GM18511 (cell line): Measurements from ENCODE around the gene QDPR.
"Not testable (repeated sequence)": the region's sequence is repeated elsewhere in the genome, so short reads cannot be mapped to it uniquely, and the experiment has no call there.

Source experiments
- ATAC-seq: cut with Tn5 transposase; IDR thresholded peaks from one replicate; pipeline ENCODE4 v1.9.1; 2021; ENCODE audit warnings: mild to moderate bottlenecking, moderate library complexity; ENCODE audit not compliant: unreplicated experiment

The QDPR gene

DNA sequence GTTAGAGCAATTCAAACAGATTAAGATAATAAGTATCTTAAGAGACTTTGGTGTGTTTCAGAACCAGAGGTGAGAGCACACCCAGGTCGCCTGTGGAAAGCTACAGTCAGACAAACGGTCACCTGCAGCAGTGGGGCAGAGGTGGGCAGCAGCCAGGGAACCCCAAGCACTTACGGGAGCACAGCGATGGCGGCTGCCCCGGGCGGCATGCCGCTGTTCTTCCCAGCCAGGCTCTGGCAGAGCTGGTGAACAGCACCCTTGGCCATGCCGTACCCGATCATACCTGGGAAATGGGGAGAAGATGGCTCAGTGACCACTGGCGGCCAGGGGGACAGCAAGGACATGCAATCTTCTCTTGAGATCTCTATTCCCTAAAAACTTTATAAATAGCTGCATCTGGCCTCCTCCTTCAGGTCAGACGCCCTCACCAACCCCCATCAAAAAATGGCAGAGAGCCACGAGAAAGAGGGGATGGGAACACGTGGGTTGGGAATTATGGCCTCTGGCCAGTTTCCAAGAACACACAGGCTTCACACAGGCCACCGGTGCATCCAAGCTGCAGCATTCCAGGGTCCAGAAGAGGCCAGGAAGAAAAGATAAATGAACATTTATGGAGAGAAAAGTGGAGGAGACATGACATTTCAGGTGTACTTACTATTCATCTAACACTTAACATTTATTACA lies 19.7 kb downstream of the QDPR start:
- no peak for ATAC-seq

DNA sequence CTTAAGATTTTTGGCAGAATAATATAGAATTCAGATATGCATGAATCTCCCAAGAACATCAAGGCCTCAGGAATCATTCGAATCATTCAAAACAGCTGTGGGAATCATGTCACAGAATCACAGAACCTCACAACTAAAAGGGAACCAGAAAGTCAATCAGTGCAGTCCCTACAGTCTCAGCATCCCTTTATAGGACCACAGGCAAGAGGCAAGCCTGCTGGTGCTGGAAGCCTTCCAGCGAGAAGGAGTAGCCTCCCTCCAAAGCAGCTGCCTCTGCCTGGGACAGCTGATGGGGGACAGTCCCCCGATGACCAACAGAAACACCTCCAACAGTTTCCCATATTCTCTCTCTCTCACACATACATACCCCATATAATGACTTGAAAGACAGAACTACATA lies 20.7 kb downstream of the QDPR start:
- no peak for ATAC-seq

DNA sequence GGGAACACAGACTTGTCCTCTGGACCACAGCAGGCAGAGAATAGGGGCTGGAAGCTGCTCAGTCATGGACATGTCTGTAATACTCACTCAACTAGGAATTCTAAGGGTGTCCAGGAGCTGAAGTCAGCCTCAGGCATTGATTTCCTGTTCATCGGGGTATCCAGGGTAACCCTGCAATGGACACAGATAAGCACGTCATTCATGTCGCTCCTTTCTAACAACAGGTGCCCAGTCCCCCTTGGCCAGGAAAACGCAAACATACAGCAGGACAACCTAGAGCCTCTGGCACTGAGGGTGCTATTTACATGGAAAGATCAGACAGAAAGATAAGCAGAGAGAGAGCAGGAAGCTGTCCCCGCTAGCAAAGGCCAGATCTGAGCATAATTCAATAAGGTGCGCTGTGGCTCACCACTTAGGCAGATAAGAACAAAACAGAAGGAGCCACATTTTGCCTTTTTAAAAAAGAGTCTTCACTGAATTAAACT lies 21.3 kb downstream of the QDPR start:
- ATAC-seq = no peak

DNA sequence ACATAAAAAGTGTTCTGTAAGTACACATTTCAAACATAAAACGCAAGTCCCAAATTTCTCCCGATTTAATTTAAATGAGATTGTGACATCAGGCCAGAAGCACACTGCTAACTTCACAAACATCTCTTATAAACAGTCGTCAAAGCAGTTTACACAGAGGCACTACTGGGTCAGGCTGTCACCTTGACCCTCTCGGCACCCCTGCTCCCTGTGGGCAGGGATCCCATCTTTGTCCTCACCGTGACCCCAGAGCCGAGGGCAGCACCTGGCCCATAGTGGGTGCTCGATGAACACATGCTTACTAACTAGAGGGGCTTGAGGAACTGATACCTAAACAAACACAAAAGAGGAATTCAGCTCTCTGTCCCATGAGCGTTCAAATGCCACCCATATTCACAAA lies 22.2 kb downstream of the QDPR start:
- no peak for ATAC-seq

DNA sequence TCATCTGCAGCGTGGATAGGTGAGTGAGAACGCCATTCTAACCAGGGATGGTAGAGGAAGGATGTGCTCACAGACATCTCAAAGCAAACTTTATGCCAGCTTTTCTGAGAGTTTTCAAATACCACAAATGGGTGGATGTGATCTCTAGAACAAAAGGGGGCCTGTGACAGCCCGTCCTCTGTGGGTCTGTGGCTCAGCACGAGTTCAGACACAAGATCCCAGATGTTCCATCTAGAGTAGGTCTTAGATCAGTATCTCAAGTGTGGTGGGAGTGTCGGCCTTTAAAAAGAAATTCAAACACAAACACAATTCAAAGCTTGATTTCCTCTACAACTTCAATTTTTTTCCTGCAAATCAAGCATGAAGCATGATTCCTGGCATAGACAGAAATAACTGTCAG lies 22.8 kb downstream of the QDPR start:
- ATAC-seq = no peak

DNA sequence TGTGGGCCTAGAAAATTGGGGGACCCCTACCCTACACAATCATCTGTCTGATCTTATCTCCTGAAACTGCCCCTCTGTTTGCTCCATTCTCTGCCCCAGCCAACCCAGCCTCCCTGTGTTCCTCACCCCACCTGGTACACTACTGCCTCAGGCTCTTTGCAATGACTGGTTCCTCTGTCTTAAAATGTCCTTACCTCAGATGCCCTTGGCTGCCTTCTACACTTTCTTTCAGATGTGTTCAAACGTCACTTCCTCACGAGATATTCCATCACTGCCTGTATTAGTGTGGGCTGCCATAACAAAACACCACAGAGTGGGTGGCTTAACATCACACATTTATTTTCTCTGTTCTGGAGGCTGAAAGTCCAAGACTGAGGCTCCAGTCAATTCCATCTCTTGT lies 29.2 kb downstream of the QDPR start:
- ATAC-seq = no peak

DNA sequence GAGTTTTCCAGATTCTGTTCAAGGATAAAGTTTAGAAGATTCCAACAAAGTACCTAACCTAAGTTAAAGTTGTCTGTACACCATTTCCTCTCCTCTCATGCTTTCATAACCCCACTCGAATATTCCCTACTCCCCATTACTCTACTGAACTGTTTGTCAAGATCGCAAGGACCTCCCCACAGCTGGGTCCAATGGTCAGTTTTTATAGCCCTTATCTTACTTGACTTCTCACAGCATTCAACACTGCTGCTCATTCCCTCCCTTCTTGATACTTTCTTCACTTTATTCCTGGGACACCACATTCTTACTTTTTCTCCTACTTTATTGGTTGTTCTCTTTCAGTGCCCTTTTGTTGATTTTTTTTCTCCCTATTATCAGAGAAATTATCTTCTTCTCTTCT lies 30.9 kb downstream of the QDPR start:
- ATAC-seq = no peak

DNA sequence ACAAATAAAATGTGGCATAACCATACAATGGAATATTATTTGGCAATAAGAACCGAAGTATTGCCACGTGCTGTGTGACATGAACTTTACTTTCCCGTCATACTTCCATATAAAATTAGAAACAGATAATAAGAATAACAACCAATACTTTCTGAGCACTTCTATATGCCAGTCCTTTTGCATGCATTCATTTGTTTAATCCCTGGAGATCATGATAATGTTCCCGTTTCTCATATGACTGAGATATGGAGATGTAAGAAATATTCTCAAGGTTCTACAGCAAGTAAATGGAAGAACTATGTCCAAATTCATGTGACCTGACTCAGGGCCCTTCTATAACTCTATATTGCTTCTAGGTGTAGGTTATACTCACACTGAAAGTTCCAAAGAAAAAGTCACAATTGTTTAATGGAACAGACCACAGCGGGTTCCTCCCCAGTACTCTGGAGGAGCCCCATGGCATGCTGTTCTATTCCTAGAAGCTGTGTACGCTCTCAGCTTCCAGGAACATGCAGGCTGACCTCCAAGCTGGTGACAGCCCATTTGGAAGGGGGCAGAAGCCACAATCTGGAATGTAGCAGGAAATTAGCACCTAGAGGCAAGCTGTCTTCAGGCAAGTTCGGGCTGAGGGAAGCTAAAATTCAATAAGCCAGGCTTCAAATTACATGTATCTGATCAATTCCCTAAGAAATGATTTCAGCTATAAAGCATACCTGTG lies 31.5 kb downstream of the QDPR start:
- ATAC-seq = no peak

DNA sequence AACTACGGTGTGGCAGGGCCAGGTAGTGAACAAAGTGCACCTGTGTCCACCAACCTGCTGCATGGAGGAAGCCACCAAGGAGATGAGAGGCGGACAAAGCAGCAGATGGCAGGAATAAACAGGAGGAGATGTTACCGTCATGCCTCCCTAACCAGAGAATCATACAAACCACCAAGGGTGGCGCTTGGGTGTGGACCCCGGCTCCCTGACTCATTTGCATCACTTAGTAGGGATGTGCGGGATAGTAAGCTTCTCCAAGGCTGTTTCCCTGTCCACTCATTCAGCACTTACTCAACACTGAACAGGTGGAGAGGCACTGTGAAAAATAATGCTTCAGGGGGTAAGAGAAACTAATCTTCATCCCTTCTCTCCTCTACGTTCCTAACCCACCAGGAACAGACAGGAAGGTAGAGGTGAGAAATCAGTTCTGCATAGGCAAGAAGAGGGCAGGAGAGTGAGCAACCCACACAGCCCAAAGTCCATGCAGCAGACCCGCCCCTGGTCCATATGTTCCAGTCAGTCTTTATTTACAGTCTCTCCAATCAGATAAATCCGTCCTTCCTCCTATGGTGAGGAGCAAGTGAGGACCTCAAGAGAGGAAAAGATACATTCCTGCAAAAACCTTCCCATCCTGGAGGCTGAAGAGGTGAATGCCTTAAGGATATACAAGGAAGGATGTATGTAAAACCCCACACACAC lies 34.0 kb downstream of the QDPR start:
- no peak for ATAC-seq

DNA sequence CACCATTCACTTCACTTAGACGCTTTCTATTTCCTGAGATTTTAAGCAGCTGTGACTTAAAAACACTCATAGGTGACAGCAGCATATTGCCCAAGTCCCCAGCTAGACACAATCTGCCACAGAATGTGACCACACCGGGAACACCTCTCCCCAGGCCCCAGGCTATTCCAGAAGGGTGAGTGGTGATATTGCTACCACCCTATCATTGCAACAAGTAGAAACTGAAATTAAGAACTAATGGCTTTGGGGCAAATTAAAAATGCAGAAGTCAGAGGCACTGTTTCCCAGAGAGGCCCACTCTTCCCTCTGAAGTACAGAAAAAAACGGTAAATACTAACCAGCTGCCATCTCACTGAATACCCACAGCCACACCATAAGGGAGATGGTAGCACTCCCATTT lies 35.0 kb downstream of the QDPR start:
- no peak for ATAC-seq

DNA sequence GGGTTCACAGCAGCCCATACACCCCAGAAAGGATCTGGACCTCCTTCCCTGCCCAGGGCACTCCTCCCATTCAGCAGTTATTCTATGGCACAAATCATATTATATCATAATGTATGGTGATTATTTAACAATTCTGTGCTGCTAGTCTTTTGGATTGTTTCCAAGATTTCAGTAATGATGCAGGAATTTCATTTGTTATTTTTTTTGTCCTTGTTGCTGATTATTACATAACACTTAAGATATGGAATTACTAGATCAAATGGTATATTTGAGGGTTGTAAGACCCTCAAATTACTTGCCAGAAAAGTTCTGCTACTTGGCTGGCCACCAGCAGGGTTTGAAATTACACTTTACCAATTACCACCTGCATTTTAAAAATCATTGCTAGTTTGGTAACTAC lies 36.4 kb downstream of the QDPR start:
- no peak for ATAC-seq

DNA sequence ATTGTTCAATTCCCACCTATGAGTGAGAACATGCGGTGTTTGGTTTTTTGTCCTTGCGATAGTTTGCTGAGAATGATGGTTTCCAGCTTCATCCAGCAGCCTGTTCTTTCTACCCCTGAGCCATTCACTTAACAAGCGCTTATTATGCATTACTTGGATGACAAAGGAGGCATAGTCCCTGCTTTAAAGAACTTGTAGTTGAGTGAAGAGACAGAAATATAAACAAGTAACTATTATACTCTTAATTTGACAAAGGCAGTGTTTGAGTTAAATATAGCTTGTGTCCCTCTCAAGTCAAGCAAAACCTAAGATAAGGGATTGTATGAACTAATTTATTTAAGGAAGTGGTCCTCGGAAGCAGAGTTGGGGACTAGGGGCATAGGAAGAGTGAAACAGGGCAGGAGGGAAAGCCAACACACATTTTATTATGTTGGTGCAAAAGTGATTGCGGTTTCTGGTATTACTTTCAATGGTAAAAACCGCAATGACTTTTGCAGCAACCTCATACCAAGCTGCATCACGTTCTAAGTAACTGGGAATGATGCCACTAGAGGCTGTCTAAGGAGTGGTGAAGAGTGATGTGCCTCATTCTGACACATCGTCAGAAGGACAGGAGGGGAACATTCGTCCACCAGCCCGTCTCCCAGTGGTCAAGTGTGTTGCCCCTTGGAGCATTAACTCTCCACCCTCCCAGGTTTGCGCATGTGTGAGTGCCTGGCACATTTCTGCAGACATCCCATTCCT lies 41.8 kb downstream of the QDPR start:
- ATAC-seq = no peak

DNA sequence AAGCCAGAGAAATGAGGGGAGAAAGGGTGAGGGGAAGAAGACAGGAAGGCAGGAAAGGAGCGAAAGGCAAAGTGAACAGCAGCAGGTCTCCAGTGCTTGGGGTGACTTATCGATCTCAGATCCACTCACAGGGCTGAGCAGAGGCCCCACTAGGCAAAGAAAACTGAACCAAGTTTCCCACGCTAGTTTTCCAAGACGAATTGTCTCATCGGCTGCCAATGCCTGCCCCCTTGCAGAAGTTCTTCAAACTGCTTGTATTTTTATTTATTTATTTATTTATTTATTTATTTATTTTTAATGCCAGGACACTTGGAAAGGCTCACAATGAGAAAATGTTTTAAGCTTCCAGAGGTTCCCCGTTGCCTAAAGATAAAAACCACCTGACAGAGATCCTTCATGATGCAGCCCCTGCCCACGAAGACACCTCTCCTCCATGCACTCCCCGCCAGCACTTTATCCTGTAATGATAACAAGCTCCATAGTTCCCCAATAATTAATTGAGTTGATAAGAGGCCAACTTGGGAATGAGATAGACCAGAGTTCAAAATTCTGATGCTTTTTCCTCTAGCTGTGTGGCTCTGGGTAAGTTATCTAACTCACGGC lies 43.2 kb downstream of the QDPR start:
- no peak for ATAC-seq

DNA sequence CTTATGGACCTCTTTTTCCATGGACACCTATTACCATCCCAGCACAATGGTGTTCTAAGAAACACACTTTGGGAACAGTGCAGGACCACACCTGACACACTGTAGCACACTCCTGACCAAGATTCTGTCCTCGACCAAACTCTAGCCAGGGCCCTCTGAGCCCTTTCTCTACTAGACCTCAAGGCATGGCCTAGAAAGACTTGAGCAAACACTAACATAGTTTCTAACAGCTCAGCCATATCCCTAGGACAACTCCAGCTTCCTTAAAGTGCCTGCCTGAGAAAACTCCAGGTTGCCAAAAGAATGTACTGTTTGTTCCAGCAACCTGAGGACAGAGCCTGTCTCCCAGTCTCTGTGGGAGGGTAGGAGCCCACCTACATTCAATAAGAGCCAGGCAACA lies 48.3 kb downstream of the QDPR start:
- no peak for ATAC-seq

DNA sequence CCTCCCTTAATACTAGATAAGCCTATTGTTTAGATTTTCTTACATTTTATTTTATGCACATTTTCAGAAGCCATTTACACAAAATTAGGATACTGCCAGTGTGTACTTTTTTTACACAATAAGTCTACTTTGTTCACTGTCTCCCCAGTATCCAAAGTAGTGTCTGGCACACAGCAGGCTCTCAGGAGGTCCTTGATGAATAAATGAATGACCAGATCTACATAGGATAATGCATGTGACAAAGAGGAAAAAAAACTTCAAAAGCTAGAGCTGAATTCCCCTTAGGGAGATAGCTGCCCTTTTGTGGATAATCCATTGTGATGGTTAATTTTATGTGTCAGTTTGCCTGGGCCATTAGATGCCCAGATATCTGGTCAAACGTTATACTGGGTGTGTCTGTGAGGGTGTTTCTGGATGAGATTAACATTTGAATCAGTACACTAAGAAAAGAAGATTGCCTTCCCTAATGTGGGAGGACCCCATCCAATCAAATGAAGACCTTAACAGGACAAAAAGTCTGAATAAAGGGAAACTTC lies 61.6 kb downstream of the QDPR start:
- no peak for ATAC-seq

DNA sequence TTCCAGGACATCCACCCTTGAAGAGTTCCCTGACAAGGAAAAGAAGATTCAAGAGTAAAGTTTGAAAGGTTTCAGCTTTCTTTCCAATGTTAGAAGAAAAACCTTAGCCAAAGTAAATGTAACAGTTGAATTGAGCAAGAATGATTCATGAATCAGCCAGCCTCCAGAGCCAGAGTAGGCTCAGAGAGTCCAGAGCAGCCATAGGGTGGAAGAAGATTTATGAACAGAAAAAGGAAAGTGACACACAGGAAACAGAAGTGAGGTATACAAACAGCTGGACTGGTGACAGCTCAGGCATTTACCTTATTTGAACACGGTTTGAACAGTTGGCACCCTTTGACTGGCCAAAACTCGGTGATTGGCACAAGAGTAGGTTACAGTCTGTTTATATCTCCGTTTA lies 63.2 kb downstream of the QDPR start:
- no peak for ATAC-seq

DNA sequence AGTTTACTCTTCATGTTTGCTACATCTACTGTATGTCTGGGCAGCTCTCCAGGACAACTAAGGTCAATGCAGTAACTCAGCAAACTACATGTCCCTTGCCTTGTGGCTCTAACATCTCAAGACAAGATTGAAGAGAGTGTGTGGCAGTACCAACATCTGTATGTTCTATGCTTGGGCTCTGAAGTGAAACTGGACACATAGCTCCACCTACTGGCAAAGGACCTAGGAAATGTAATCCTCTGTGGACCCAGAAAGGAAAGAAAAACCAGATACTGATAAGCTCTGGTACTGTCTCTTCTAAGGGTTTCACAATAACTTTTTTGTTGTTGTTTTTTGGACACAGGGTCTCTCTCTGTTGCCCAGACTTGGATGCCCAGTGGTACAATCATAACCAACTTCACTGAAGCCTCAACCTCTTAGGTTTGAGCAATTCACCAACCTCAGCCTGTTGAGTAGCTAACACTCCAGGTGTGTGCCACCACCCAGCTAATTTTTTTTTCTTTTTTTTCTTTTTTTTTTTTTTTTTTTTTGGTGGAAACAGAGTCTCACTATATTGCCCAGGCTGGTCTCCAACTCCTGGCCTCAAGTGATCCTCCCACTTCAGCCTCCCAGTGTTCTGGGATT lies 64.1 kb downstream of the QDPR start:
- ATAC-seq = peak; percentile 98

DNA sequence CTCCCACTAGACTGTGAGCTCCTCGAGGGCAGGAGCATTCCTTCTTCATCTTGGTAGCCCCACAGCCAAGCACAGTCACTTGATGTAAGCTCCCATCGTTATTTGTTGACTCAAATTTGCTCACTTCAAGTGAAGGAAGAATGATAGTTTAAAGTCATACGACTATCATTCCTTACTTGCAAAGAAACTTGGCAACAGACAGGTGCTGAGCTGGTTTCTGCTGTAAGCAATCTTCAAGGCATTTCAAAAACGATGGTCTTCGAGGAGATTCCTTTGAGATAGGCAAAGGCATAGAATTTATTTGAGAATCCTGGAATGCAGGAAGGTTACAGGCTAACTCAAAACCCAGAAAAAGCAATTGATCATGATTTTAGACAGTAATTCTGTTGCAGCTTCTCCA lies 64.8 kb downstream of the QDPR start:
- ATAC-seq = no peak

DNA sequence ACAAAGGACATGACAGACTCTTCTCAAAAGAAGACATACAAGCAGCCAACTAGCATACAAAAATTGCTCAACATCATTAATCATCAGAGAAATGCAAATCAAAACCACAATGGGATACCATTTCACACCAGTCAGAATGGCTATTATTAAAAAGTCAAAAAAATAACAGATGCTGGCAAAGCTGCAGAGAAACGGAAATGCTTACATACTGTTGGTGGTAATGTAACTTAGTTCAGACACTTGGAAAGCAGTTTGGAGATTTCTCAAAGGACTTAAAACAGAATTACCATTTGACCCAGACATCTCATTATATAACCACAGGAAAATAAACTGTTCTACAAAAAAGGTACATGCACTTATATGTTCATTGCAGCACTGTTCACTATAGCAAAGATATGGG lies 69.4 kb downstream of the QDPR start:
- ATAC-seq = not testable (repeated sequence)

DNA sequence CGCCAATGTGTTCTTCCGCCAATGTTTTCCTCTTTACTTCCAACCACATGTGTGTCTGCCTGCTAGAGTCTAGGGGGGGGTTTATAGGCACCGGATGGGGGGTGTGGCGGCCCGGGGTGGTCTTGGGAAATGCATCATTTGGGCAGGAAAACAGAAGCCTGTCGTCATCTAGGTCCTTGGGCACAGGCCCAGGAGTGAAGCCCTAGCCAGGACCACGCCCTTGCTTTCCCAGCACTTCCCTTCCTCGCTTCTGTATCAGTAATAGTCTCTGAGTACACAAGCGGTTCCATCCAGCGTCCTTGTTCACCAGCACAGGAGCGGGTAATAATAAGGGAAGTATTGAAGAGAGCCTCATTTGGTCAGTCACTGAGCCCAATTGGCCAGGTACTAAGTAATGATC lies 74.5 kb downstream of the QDPR start:
- no peak for ATAC-seq
